WTC11 (cell line): ENCODE results near the gene BPNT1. TPM values are rescaled to one million over a fixed set of nuclear protein-coding genes. Genes with fewer than 3 reads are reported as not detected.

Experiments
- ATAC-seq: fragments of 200-7000 bp; cut with Tn5 transposase; 2 replicates; pipeline ENCODE4 v1.10.0; 2021; ENCODE audit warnings: mild to moderate bottlenecking, moderate library complexity
- CTCF ChIA-PET: fragments of 300-600 bp; sonication (Branson Sonifier 250); formaldehyde crosslinking; loops from one replicate; lab custom pipeline; 2021; ENCODE audit warnings: antibody characterized with exemption; lab: Charles Lee
- POLR2A ChIA-PET: fragments of 350-600 bp; sonication (Branson Sonifier 250); formaldehyde crosslinking; loops from one replicate; lab custom pipeline; 2021; ENCODE audit warnings: antibody characterized with exemption; lab: Charles Lee
- DNase-seq: peaks from one replicate; pipeline ENCODE4 v3.0.0; 2021; ENCODE audit warnings: low spot score
- H3K27ac Mint-ChIP-seq: 2 replicates; pipeline ENCODE4 v1.8.0; 2021; ENCODE audit warnings: mixed read lengths
- H3K27me3 Mint-ChIP-seq: 2 replicates; pipeline ENCODE4 v1.8.0; 2021; ENCODE audit warnings: low read depth, mild to moderate bottlenecking, moderate library complexity, mixed read lengths
- H3K36me3 Mint-ChIP-seq: 2 replicates; pipeline ENCODE4 v1.8.0; 2021; ENCODE audit warnings: mixed read lengths
- H3K4me1 Mint-ChIP-seq: 2 replicates; pipeline ENCODE4 v1.8.0; 2022; ENCODE audit warnings: mixed read lengths
- H3K4me3 Mint-ChIP-seq: 2 replicates; pipeline ENCODE4 v1.8.0; 2021; ENCODE audit warnings: mild to moderate bottlenecking, moderate library complexity, mixed read lengths
- H3K9me3 Mint-ChIP-seq: 2 replicates; pipeline ENCODE4 v1.8.0; 2021; ENCODE audit warnings: mixed read lengths
- RORB ChIP-seq: fragments of 250-450 bp; sonication (Bioruptor Pico); IDR thresholded peaks from 2 replicates; pipeline ENCODE4 v1.9.0; 2021; ENCODE audit warnings: mild to moderate bottlenecking
- microRNA-seq: library from miRNA; unstranded; fragments of <30 nt; microRNA quantifications from one replicate; pipeline ENCODE4 v1.2.0, GENCODE V29; 2022; ENCODE audit warnings: borderline number of aligned reads
- total RNA-seq: library from RNA; stranded (reverse); gene quantifications from 3 replicates; pipeline ENCODE4 v1.2.3, GENCODE V29; 2021

The BPNT1 gene
- total RNA-seq, 1 experiment from 2014 or later = 14.4 TPM

DNA sequence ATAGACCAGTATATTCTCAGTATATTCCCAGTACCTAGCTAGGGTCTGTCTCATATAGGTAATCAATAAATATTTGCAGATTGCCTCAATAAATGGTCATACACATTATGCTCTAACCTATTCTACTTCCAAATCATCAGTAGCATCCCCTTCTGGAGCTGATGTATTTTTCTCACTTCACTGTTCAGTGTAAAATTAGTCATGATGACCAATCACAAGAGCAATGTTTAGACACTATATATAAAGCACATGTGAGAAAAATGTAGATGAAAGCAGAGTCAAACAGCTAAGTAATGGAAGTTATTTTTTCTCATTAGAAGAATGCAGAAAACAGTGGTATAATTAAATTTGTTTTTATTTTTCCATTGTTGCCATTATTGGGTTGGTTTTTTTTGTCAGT, 78.0 kb downstream of the BPNT1 start:
- no peak for ATAC-seq
- Mint-ChIP-seq H3K4me3 (no peak overlapping the region), H3K36me3 (peaks cover 52% of the 10 kb centered on the region), H3K27me3 (no peaks in the 10 kb centered on the region), H3K4me1 (no peaks in the 10 kb centered on the region), H3K9me3 (no peaks in the 10 kb centered on the region), H3K27ac (no peak overlapping the region)
- CTCF ChIA-PET = interaction anchor here (1.0 kb wide), 1 partner anchor 27 kb away, joined by 3 read pairs; no protein-coding TSS in a partner anchor
- POLR2A ChIA-PET = no interaction called here
- TF ChIP-seq RORB (CRISPR knock-in tag) = no peak
- no peak for DNase-seq

Small RNA genes lying within 50 kb of the gene (microRNA-seq; reads per million reads assigned to microRNA genes)
- gene MIR194-1 (not detected), gene MIR215 (not detected)

Other genes starting within 250 kb of the BPNT1 start
- 0.26 to 0.41 TPM (median 0.30 TPM) in 3 replicates for gene SLC30A10, start 161.2 kb downstream of the BPNT1 start, total RNA-seq
- 132 to 140 TPM (median 133 TPM) in 3 replicates for gene EPRS1, start 43.3 kb downstream of the BPNT1 start, total RNA-seq
- gene IARS2, start 4.3 kb upstream of the BPNT1 start, total RNA-seq = 72.3 to 73.9 TPM (median 73.6 TPM) in 3 replicates
- 45.7 to 64.3 TPM (median 52.8 TPM) in 3 replicates for gene RAB3GAP2, start 182.7 kb upstream of the BPNT1 start, total RNA-seq